K562 (cell line): ENCODE data around the gene HSF2BP. TPM values are rescaled to one million over a fixed set of nuclear protein-coding genes. Genes with fewer than 3 reads are reported as not detected.

Source experiments
- ATAC-seq: fragments of 200-7000 bp; cut with Tn5 transposase; 3 replicates; pipeline ENCODE4 v1.9.1; 2020; ENCODE audit warnings: moderate library complexity
- BruUV-seq: library from RNA; stranded (reverse); fragments of 400-500 nt; replicated peaks from 2 replicates; lab custom pipeline; 2021; lab: Mats Ljungman, UMichigan
- CTCF ChIA-PET: fragments of 300-600 bp; formaldehyde crosslinking; extraction: SDS; loops from one replicate; lab custom pipeline; 2021; ENCODE audit warnings: low intra/inter-chr PET ratio; lab: Yijun Ruan, JAX
- POLR2A ChIA-PET: fragments of 300-600, 350-650 bp; sonication (Branson Sonifier 250); formaldehyde crosslinking; extraction: SDS; loops from one replicate; lab custom pipeline; 2021; ENCODE audit warnings: antibody characterized with exemption, inconsistent platforms; lab: Yijun Ruan, JAX
- DNase-seq, 4 experiments: peaks; one replicate each; pipeline versions ENCODE4 v3.0.0 to v3.0.0-alpha.2; 2011 to 2018; ENCODE audit warnings: low spot score in 3 of 4, mixed read lengths in 3 of 4; ENCODE audit errors: extremely low read depth in 1 of 4
- FAIRE-seq: peaks from 2 replicates; lab custom pipeline; 2011; peaks lifted over from hg19 to GRCh38; lab: Jason Lieb, UNC
- H2AFZ ChIP-seq: 2 replicates; pipeline ENCODE4 v1.6.0; 2011; ENCODE audit warnings: low read depth, low read length, control low read depth, inconsistent platforms
- H3K27ac ChIP-seq: fragments of 200-600 bp; 3 replicates; pipeline ENCODE4 v1.8.0; 2011; ENCODE audit warnings: low read depth, mild to moderate bottlenecking, control low read depth, inconsistent platforms, low read length, moderate library complexity, mixed read lengths; ENCODE audit errors: extremely low read depth
- H3K27me3 ChIP-seq, 2 experiments: fragments of 300-600 bp in 1 of 2; 2 replicates in 1 of 2; 3 replicates in 1 of 2; pipeline versions ENCODE4 v1.6.0 to v1.8.0; 2011; ENCODE audit warnings: inconsistent platforms in 2 of 2, low read length in 2 of 2, mild to moderate bottlenecking in 1 of 2, mixed read lengths in 1 of 2, moderate library complexity in 1 of 2; ENCODE audit not compliant: control insufficient read depth in 2 of 2, insufficient read depth in 2 of 2
- H3K36me3 ChIP-seq: fragments of 300-600 bp; 3 replicates; pipeline ENCODE4 v1.8.0; 2011; ENCODE audit warnings: mild to moderate bottlenecking, low read length, inconsistent platforms; ENCODE audit not compliant: control insufficient read depth, insufficient read depth
- H3K4me1 ChIP-seq, 2 experiments: fragments of 200-600 bp in 1 of 2; replicated peaks in 1 of 2; 2 replicates in 1 of 2; 3 replicates in 1 of 2; pipeline versions ENCODE4 v1.5.1 to v1.8.0; 2011; ENCODE audit warnings: inconsistent platforms in 2 of 2, low read length in 2 of 2, mild to moderate bottlenecking in 1 of 2, mixed read lengths in 1 of 2, moderate library complexity in 1 of 2; ENCODE audit not compliant: control insufficient read depth in 2 of 2, insufficient read depth in 2 of 2
- H3K4me2 ChIP-seq: 2 replicates; pipeline ENCODE4 v1.6.1; 2011; ENCODE audit warnings: low read length, control low read depth, inconsistent platforms, mixed read lengths; ENCODE audit not compliant: insufficient read depth
- H3K4me3 ChIP-seq: fragments of 200-600 bp; sonication (generic), shearing (Covaris generic); 2 replicates; pipeline ENCODE4 v1.5.1; 2016; ENCODE audit warnings: control low read depth, inconsistent platforms
- H3K79me2 ChIP-seq: fragments of 200-600 bp; 3 replicates; pipeline ENCODE4 v1.8.0; 2011; ENCODE audit warnings: low read length, inconsistent platforms; ENCODE audit not compliant: control insufficient read depth, insufficient read depth
- H3K9ac ChIP-seq, 2 experiments: 2 replicates each; pipeline versions ENCODE4 v1.6.0 to v1.6.1; 2011; ENCODE audit warnings: low read depth in 2 of 2, low read length in 2 of 2, control low read depth in 1 of 2, inconsistent platforms in 1 of 2, mild to moderate bottlenecking in 1 of 2, mixed read lengths in 1 of 2; ENCODE audit not compliant: insufficient read depth in 1 of 2
- H3K9me1 ChIP-seq: one replicate; pipeline ENCODE4 v1.6.0; 2011; ENCODE audit warnings: inconsistent platforms, mild to moderate bottlenecking, low read length, moderate library complexity; ENCODE audit not compliant: control insufficient read depth, insufficient read depth
- H3K9me3 ChIP-seq: replicated peaks from 2 replicates; pipeline ENCODE4 v1.5.1; 2011; ENCODE audit warnings: low read depth, low read length, inconsistent platforms; ENCODE audit not compliant: control insufficient read depth, insufficient read depth
- H4K20me1 ChIP-seq: replicated peaks from 2 replicates; pipeline ENCODE4 v1.6.1; 2011; ENCODE audit warnings: low read length, inconsistent platforms, mixed read lengths; ENCODE audit not compliant: control insufficient read depth, insufficient read depth
- ELF2 ChIP-seq: fragments of 250-450 bp; sonication (Bioruptor Pico); IDR thresholded peaks from 2 replicates; pipeline ENCODE4 v1.5.0; 2021; ENCODE audit warnings: mild to moderate bottlenecking
- ETV6 ChIP-seq, 3 experiments: fragments of 150-350 bp in 1 of 3; sonication (generic) in 1 of 3; formaldehyde crosslinking in 1 of 3; IDR thresholded peaks; 2 replicates each; pipeline versions ENCODE4 v1.6.1 to v1.8.0; 2014 to 2022; ENCODE audit warnings: borderline replicate concordance in 2 of 3, low read depth in 2 of 3, antibody characterized with exemption in 1 of 3, low read length in 1 of 3, mild to moderate bottlenecking in 1 of 3, missing genetic modification reagents in 1 of 3
- HDGF ChIP-seq: fragments of 450-650 bp; IDR thresholded peaks from 2 replicates; pipeline ENCODE4 v1.6.1; 2016
- IFI16 ChIP-seq: fragments of 250-450 bp; sonication (Bioruptor Pico); IDR thresholded peaks from 2 replicates; pipeline ENCODE4 v2.1.2; 2022; ENCODE audit warnings: mild to moderate bottlenecking, inconsistent platforms
- NBN ChIP-seq: fragments of 450-650 bp; IDR thresholded peaks from 2 replicates; pipeline ENCODE4 v1.6.1; 2016; ENCODE audit warnings: low read depth, mild to moderate bottlenecking
- NRF1 ChIP-seq, 2 experiments: fragments of 450-650 bp; IDR thresholded peaks in 1 of 2; conservative IDR thresholded peaks in 1 of 2; 2 replicates each; pipeline ENCODE4 v1.6.1; 2014; ENCODE audit warnings: mild to moderate bottlenecking in 2 of 2
- RAD51 ChIP-seq: fragments of 450-650 bp; IDR thresholded peaks from 2 replicates; pipeline ENCODE4 v1.7.1; 2016; ENCODE audit warnings: low read depth, mild to moderate bottlenecking, borderline replicate concordance
- SP1 ChIP-seq: sonication (generic); formaldehyde crosslinking; IDR thresholded peaks from 2 replicates; pipeline ENCODE4 v1.8.1; 2022; ENCODE audit warnings: mild to moderate bottlenecking, missing genetic modification reagents
- SRSF9 ChIP-seq: fragments of 200-400 bp; formaldehyde crosslinking; IDR thresholded peaks from 2 replicates; pipeline ENCODE4 v1.6.1; 2017; ENCODE audit warnings: low read depth, low read length, borderline replicate concordance
- ZNF384 ChIP-seq: IDR thresholded peaks from 2 replicates; pipeline ENCODE4 v1.6.1; 2012; ENCODE audit warnings: low read depth, low read length, improper control_type of control experiment
- ZNF584 ChIP-seq: fragments of 200-800 bp; sonication (Bioruptor generic); IDR thresholded peaks from 2 replicates; pipeline ENCODE4 v1.6.1; 2016; ENCODE audit warnings: low read depth, mild to moderate bottlenecking, missing genetic modification characterization, missing compliant biosample characterization
- ZNF639 ChIP-seq, 2 experiments: fragments of 200-800 bp in 1 of 2; sonication (Bioruptor generic) in 1 of 2; sonication (generic) in 1 of 2; formaldehyde crosslinking in 1 of 2; IDR thresholded peaks in 1 of 2; conservative IDR thresholded peaks in 1 of 2; 2 replicates each; pipeline versions ENCODE4 v1.5.0 to v1.6.1; 2016 to 2020; ENCODE audit warnings: missing compliant biosample characterization in 1 of 2, missing genetic modification characterization in 1 of 2, missing genetic modification reagents in 1 of 2
- WGBS: fragments of 100-300 bp; shearing (Covaris generic); methylation state at CpG from one replicate; pipeline ENCODE4 v1.1.6; 2016; ENCODE audit warnings: low coverage, mixed read lengths; ENCODE audit not compliant: insufficient coverage; ENCODE audit errors: missing lambda C conversion rate; 5-methylcytosine and 5-hydroxymethylcytosine counted together
- in situ Hi-C: fragments of 300-500 bp; cut with MboI; formaldehyde crosslinking; loops from 4 replicates; pipeline ENCODE4 v1.15.0; 2018; ENCODE audit warnings: inconsistent platforms, mixed read lengths
- intact Hi-C: fragments of 100-400 bp; cut with micrococcal nuclease; formaldehyde crosslinking; loops from 2 replicates; pipeline ENCODE4 v1.14.2; 2022
- polyA plus RNA-seq, 8 experiments: library from polyadenylated mRNA; depleted of rRNA in 4 of 8; stranded (reverse) in 5 of 8; unstranded in 3 of 8; fragments of >200 nt; fragmentation: Nextera tagmentation in 2 of 8; fragmentation: Illumina TruSeq in 1 of 8; extraction: Ambion mirVana in 2 of 8; extraction: Trizol in 1 of 8; gene quantifications; 2 replicates each; pipeline versions ENCODE4 v1.2.1 to v1.2.3, GENCODE V29; 2011 to 2014; ENCODE audit warnings: inconsistent platforms in 1 of 8, missing spikeins in 1 of 8
- total RNA-seq, 7 experiments: library from RNA; depleted of rRNA in 6 of 7; stranded (reverse); fragments of >200 nt in 6 of 7; fragmentation: Illumina TruSeq in 2 of 7; extraction: Trizol in 2 of 7; gene quantifications; 2 replicates each; pipeline versions ENCODE4 v1.2.1 to v1.2.3, GENCODE V29; 2011 to 2021; ENCODE audit warnings: low replicate concordance in 1 of 7
- TF ChIP-seq, protein P1 (sequence below): fragments of 250-450 bp; sonication (Bioruptor Pico); IDR thresholded peaks from 2 replicates; pipeline ENCODE4 v1.8.0; 2022; ENCODE audit warnings: moderate library complexity, mild to moderate bottlenecking, inconsistent platforms
- TF ChIP-seq, protein P2 (sequence below): fragments of 250-450 bp; sonication (Bioruptor Pico); IDR thresholded peaks from 2 replicates; pipeline ENCODE4 v1.5.0; 2021; ENCODE audit warnings: mild to moderate bottlenecking, borderline replicate concordance
- TF ChIP-seq, protein P3 (sequence below), 3 experiments: IDR thresholded peaks in 2 of 3; conservative IDR thresholded peaks in 1 of 3; 2 replicates each; pipeline ENCODE4 v1.5.1; 2011 to 2012; ENCODE audit warnings: low read length in 3 of 3, mild to moderate bottlenecking in 3 of 3, control low read depth in 2 of 3, improper control_type of control experiment in 1 of 3, inconsistent platforms in 1 of 3, low read depth in 1 of 3, mixed read lengths in 1 of 3, moderate library complexity in 1 of 3; ENCODE audit not compliant: insufficient read depth in 2 of 3

HSF2BP gene
- total and polyA plus RNA-seq, 9 of the 15 experiments (the other 6 are each of a cell fraction or from before 2014, with no cell fraction given), result 0.04 to 0.57 (median 0.20) TPM; not detected in 2

DNA sequence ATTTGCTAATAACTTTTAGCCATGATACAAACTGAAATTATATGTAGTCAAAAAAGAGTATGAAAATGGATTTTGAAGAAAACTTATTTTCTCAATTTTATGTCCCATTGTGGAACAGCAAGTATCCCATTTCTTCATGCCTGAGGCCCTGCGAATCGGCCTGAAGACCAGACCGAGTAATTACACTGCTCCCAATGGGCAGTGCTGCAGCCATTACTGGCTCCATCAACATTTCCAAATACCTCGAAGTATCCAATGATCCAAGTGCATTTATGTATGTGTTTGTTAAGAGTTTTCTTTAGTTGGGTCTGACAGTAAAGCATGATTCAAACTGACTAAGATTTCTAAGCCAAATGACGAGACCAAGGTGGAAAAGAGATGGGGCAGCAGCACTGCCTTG, 44.4 kb downstream of the HSF2BP start:
- POLR2A ChIA-PET, result no interaction called here
- H2AFZ ChIP-seq, result no peak overlapping the region
- intact Hi-C loops (no loop called here), in situ Hi-C loops (loop anchor here (25.0 kb wide), 1 partner anchor 103 kb away; no protein-coding TSS in a partner anchor)
- CTCF ChIA-PET, result no interaction called here
- no peaks in the 10 kb centered on the region for H3K36me3 ChIP-seq
- peaks cover 9 to 15% of the 10 kb centered on the region in 2 experiments; a peak in 4 of 5 replicates for H3K27me3 ChIP-seq
- no peaks in the 10 kb centered on the region for H3K79me2 ChIP-seq
- H3K4me1 ChIP-seq, result peaks cover 0 to 5% of the 10 kb centered on the region in 2 experiments; a peak in 3 of 5 replicates
- H3K4me2 ChIP-seq, result no peak overlapping the region
- H3K9me3 ChIP-seq, result no peaks in the 10 kb centered on the region
- BruUV-seq, result no TSS peak
- no peak overlapping the region for H3K27ac ChIP-seq
- no peaks in the 10 kb centered on the region for H3K9me1 ChIP-seq
- WGBS, result 4% methylated on average over 5 of the region's 5 CpGs
- no peak for ATAC-seq
- TF ChIP-seq HDGF, result no peak
- TF ChIP-seq SRSF9, result no peak
- TF ChIP-seq, protein P1, sequence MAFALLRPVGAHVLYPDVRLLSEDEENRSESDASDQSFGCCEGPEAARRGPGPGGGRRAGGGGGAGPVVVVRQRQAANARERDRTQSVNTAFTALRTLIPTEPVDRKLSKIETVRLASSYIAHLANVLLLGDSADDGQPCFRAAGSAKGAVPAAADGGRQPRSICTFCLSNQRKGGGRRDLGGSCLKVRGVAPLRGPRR, result no peak
- TF ChIP-seq, protein P2, sequence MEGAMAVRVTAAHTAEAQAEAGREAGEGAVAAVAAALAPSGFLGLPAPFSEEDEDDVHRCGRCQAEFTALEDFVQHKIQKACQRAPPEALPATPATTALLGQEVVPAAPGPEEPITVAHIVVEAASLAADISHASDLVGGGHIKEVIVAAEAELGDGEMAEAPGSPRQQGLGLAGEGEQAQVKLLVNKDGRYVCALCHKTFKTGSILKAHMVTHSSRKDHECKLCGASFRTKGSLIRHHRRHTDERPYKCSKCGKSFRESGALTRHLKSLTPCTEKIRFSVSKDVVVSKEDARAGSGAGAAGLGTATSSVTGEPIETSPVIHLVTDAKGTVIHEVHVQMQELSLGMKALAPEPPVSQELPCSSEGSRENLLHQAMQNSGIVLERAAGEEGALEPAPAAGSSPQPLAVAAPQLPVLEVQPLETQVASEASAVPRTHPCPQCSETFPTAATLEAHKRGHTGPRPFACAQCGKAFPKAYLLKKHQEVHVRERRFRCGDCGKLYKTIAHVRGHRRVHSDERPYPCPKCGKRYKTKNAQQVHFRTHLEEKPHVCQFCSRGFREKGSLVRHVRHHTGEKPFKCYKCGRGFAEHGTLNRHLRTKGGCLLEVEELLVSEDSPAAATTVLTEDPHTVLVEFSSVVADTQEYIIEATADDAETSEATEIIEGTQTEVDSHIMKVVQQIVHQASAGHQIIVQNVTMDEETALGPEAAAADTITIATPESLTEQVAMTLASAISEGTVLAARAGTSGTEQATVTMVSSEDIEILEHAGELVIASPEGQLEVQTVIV, result no peak
- TF ChIP-seq NRF1 (conservative IDR thresholded peaks at IDR 0.05 in 1 of 2, IDR thresholded peaks at IDR 0.05 in 1 of 2), result no peak
- TF ChIP-seq RAD51, result no peak
- no peak for TF ChIP-seq SP1 (CRISPR knock-in tag)
- TF ChIP-seq IFI16 (CRISPR knock-in tag), result no peak
- TF ChIP-seq NBN, result no peak
- no peak for TF ChIP-seq ELF2 (CRISPR knock-in tag)
- TF ChIP-seq, protein P3, sequence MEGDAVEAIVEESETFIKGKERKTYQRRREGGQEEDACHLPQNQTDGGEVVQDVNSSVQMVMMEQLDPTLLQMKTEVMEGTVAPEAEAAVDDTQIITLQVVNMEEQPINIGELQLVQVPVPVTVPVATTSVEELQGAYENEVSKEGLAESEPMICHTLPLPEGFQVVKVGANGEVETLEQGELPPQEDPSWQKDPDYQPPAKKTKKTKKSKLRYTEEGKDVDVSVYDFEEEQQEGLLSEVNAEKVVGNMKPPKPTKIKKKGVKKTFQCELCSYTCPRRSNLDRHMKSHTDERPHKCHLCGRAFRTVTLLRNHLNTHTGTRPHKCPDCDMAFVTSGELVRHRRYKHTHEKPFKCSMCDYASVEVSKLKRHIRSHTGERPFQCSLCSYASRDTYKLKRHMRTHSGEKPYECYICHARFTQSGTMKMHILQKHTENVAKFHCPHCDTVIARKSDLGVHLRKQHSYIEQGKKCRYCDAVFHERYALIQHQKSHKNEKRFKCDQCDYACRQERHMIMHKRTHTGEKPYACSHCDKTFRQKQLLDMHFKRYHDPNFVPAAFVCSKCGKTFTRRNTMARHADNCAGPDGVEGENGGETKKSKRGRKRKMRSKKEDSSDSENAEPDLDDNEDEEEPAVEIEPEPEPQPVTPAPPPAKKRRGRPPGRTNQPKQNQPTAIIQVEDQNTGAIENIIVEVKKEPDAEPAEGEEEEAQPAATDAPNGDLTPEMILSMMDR (IDR thresholded peaks at IDR 0.05 in 2 of 3, conservative IDR thresholded peaks at IDR 0.05 in 1 of 3; ENCODE audit: insufficient read depth in 2 of 3, low read depth in 1 of 3, low read length in 3 of 3), result no peak
- no peak for TF ChIP-seq ZNF639 (CRISPR knock-in tag; conservative IDR thresholded peaks at IDR 0.05 in 1 of 2, IDR thresholded peaks at IDR 0.05 in 1 of 2)
- TF ChIP-seq ETV6 (IDR thresholded peaks at IDR 0.05; ENCODE audit: borderline replicate concordance in 1 of 2, low read depth in 2 of 2, low read length in 1 of 2), result no peak
- no peak for TF ChIP-seq ETV6 (CRISPR knock-in tag; IDR thresholded peaks at IDR 0.05; ENCODE audit: borderline replicate concordance)
- TF ChIP-seq ZNF384, result no peak
- TF ChIP-seq ZNF584 (CRISPR knock-in tag), result no peak
- no peaks in the 10 kb centered on the region for H4K20me1 ChIP-seq
- no peak overlapping the region for H3K4me3 ChIP-seq
- no peak overlapping the region for H3K9ac ChIP-seq
- DNase-seq, result no peak
- FAIRE-seq, result no peak
